ENCODE measurements around the gene RAB37.

Gene RAB37

GRCh38 chr17:74782571-74782970, 45.5 kb downstream of the RAB37 start:
- DNase-seq = no peak

DNA sequence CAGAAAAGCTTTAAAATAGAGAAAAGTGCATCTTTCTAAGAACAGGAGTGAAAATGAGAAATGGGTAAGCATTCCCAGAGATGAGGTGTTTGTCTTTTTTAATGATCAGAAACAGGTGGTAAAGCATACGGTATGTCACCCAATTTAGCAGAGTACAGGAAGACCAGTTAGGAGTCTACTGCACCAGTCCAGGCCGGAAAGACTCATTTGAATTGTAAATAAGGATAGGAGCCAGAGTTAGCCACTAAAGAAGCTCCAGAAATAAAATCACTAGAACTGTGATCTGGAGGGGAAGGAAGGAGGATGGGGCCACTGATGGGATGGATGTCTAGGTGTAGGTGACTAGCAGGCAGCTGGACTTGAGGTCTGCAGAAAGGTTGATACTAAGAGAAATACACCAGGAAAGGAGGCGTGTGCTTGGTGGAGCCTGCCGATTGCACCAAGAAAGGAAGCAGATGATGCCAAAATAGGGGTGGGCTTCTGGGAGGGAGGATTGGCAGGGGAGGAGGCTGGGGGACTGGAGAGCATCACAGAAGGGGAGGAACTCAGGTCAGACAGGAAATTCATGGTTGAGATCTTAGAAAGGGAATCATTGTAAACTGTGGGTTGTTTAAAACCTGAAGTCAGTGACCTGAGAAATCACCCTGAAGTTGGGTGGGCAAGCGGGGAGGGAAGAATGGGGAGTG, 47.2 kb downstream of the RAB37 start:
- no peak for DNase-seq

- DNase-seq = no peak
Observed at GRCh38 chr17:74785096-74785980, 48.3 kb downstream of the RAB37 start.

- no peak for DNase-seq
Observed at GRCh38 chr17:74785981-74786360, 48.9 kb downstream of the RAB37 start.

DNA sequence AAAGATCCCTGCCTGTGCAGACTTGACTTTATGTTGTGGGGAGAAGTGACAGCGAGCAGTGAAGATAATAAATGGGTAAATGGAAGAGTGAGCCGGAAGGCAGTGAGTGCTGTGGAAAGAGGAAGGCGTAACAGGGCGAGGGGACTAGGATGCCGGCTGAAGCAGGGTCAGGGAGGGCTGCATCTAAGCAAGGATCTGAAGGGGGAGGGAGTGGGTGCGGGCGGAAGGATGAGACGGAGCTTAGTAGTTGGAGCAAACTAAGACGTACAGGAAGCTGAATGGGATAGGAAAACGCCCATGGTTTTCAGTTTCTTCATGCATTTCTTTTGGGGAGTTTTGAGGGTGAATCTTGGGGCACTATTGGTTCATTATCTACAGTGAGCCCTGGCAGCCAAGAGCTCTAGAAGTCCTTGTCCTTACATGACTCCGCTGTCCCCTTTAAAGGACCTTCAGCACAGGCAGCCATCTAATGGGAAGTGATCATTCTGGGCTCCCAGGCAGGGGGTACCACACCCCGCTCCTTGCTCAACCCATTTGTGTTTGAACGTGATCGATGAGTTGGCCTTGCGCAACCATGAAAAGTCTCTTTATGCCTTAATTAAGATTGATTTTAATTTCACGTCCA, 49.5 kb downstream of the RAB37 start:
- DNase-seq = no peak

- no peak for DNase-seq
Observed at GRCh38 chr17:74790161-74791058, 53.4 kb downstream of the RAB37 start.

- no peak for DNase-seq
Observed at GRCh38 chr17:74792586-74793105, 55.6 kb downstream of the RAB37 start.

DNA sequence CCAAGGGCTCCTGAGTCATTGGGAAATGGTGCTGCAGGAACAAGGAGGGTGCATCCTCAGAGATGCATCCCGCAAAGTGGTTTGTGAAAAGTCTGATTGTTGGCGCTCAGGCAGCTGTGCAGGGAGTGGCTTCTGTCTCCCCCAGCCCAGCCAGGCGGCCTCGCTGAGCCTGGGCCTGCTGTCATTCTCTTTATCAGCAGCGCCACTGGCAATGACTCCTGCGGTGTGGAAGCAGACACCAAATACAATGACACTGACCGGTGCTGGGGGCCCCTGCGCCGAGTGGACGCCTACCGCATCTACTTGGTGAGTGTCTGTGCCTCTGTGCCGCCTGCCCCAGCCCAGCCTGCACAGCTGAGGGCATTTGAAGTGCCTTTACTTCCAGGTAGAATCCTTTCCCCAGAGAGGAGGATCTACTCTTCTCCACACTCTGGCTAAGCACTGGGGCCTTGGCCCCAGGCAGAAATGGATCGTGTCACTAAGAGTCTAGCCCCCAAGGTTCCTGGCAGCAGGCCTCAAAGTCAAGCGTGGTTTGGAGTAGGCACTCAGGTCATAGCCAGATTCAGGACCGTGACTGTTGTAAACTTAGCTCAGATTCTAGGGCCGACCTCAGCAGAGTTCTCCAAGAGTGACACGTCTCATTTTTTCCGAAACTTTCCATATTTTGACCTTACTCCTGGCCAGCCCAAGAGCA, 58.4 kb downstream of the RAB37 start:
- DNase-seq = no peak

- DNase-seq = no peak
Observed at GRCh38 chr17:74796211-74796610, 59.2 kb downstream of the RAB37 start.

DNA sequence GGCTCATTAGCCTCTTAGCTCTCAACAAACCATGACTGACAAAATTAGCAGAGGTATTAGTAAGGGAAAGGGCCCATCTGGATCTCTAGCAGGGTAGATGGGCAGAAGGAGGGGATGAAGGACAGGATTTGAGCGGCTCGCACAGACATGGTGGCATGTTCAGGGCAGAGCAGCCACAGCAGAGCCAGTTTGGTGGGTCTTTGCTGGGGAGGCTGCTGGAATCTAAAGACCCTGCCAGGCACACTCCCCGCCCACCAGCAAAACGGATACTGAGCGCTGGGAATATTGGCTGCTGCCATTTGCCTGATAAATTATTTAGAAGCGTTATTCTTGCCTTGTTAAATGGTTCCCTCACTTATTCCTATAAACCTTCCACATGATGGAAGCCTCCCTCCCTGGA, 59.8 kb downstream of the RAB37 start:
- DNase-seq = no peak

Data from stimulated activated CD4-positive, alpha-beta T cell treated with anti-CD3 and anti-CD28 coated beads, Interleukin-12 subunit alpha, Interleukin-12 subunit beta, amount 100 ng/mL, for 4 hours (primary cell).